ENCODE results near the gene MBNL1.

Gene MBNL1

DNA sequence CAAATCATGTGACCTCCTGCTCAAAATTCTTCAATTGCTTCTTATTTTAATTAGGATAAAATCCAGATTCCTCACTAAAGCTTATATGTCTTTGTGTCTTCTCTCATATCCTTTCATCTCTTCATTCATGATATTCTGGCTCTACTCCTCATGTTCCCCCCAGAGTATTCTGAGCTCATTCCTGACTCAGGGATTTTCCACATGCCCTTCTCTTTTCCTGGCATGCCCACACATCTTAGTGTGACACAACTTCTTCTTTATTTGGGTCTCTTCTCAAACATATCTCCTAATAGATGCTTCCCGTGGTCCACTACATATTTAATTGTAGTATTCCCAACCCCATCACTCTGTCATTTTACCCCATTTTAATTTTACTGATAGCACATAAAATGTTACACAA, 15.2 kb upstream of the MBNL1 start:
- Histone ChIP-seq H3K27me3 (replicated peaks; ENCODE audit: control insufficient read depth, insufficient read depth, low read length) (no peaks in the 10 kb centered on the region), H3K4me1 (ENCODE audit: control insufficient read depth, insufficient read depth, low read length) (peaks cover 9% of the 10 kb centered on the region), H3K4me3 (ENCODE audit: low read length) (no peak overlapping the region), H3K9me3 (ENCODE audit: control insufficient read depth, low read length) (no peaks in the 10 kb centered on the region), H3K9ac (ENCODE audit: low read length) (no peak overlapping the region), H3K36me3 (ENCODE audit: control insufficient read depth, insufficient read depth, low read length, severe bottlenecking) (no peaks in the 10 kb centered on the region)
- no peak for DNase-seq (ENCODE audit: low read depth)

DNA sequence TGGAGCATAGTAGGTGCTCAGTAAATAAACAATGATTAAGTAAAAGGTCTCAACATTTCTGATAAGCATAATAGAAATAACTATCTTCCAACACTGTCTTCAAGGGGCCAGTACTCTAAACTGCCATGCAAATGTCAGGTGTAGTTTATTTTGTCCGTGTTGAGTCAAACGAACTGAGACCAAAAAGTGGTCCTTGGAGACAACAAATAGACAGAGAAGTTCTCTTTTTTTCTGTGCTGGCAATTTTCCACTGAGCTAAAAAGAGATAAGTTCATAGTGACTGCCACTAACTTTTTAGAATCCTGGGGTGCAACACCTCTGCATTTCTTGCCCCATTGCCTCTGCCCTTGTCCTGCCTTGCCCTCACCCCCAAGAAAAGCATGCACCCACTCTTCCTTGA, 14.7 kb upstream of the MBNL1 start:
- DNase-seq (ENCODE audit: low read depth) = no peak
- H3K9me3 ChIP-seq (ENCODE audit: control insufficient read depth, low read length) = no peaks in the 10 kb centered on the region
- H3K4me1 ChIP-seq (ENCODE audit: control insufficient read depth, insufficient read depth, low read length) = peaks cover 14% of the 10 kb centered on the region
- H3K27me3 ChIP-seq (replicated peaks; ENCODE audit: control insufficient read depth, insufficient read depth, low read length) = no peaks in the 10 kb centered on the region
- H3K36me3 ChIP-seq (ENCODE audit: control insufficient read depth, insufficient read depth, low read length, severe bottlenecking) = no peaks in the 10 kb centered on the region
- H3K9ac ChIP-seq (ENCODE audit: low read length) = no peak overlapping the region
- no peak overlapping the region for H3K4me3 ChIP-seq (ENCODE audit: low read length)

DNA sequence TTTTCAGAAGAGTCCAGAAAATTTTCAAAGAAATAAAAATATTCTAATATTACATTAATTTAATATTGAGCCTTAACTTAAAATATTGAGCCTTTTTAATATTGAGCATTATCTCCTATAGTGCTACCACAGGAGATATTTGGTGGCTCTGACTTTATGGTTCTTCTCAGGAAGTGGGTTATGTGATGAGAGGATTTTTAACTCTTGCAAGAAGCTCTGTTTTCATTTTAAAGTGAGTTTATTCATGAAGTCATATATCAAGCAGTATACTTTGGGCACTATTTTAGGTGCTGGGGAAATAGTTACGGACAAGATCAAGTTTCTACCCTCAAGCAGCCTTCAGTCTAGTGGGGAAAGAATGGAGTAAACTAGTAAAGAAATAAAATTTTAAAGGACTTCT, 13.4 kb upstream of the MBNL1 start:
- Histone ChIP-seq H3K4me3 (ENCODE audit: low read length) (no peak overlapping the region), H3K4me1 (ENCODE audit: control insufficient read depth, insufficient read depth, low read length) (peaks cover 15% of the 10 kb centered on the region), H3K9ac (ENCODE audit: low read length) (no peak overlapping the region), H3K27me3 (replicated peaks; ENCODE audit: control insufficient read depth, insufficient read depth, low read length) (no peaks in the 10 kb centered on the region), H3K36me3 (ENCODE audit: control insufficient read depth, insufficient read depth, low read length, severe bottlenecking) (no peaks in the 10 kb centered on the region), H3K9me3 (ENCODE audit: control insufficient read depth, low read length) (no peaks in the 10 kb centered on the region)
- no peak for DNase-seq (ENCODE audit: low read depth)

DNA sequence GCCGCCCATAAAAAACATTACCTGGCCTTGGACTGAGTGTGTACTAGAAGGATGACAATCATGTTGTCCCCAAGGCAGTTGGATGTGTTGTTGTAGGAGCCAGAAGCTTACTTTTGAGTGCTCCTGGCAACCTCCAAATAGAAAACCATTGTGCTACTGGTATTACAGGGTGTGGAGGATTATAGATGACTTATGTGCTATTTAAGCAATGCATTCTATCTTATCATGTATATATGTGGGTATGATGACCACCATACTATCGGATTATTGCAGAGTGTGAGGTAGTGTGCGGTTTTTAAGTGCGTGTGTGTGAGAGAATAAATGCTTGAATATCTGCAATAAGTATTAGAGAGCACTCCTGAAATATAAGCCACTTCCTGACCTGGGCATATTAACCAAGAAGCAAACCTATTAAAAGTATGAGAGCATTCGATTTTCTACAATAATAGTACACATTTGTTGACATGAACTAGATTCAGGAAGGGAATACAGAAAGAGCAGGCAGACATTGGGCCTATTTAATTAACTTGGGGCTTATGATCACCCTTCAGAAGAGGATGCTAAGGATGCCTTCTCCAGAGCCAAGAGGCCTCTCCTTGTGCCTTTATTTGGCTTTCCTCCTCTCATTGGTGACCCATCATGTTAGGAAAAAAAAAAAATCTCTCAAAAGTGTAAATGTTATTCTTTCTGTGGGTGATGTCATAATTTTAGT, 11.7 kb upstream of the MBNL1 start:
- Histone ChIP-seq H3K4me1 (ENCODE audit: control insufficient read depth, insufficient read depth, low read length) (peaks cover 15% of the 10 kb centered on the region), H3K9ac (ENCODE audit: low read length) (no peak overlapping the region), H3K9me3 (ENCODE audit: control insufficient read depth, low read length) (no peaks in the 10 kb centered on the region), H3K27me3 (replicated peaks; ENCODE audit: control insufficient read depth, insufficient read depth, low read length) (no peaks in the 10 kb centered on the region), H3K36me3 (ENCODE audit: control insufficient read depth, insufficient read depth, low read length, severe bottlenecking) (no peaks in the 10 kb centered on the region), H3K4me3 (ENCODE audit: low read length) (no peak overlapping the region)
- peak; percentile 26 for DNase-seq (ENCODE audit: low read depth)

DNA sequence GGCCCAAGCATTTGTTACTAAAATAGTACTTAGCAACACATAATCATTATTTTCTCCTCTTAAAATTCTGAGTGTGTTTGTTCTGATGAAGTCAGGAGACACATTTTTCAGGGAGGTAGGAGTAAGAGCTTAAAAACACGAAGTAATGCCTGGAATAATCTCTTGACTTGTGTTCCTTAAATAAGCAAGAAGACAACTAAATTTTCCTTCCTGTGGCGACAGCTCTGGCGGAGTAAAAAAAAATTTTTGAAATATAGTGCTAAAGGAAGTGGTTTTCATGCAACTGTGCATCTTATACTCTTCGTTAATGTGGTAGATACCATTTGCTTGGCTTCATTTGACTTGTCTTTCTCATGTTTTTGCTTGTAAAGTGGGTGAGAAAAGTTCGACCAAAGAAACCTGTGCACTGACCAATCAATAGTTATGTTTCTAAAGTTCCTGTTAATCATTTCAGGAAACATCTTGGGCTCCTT, 11.1 kb upstream of the MBNL1 start:
- DNase-seq (ENCODE audit: low read depth) = no peak
- Histone ChIP-seq H3K9ac (ENCODE audit: low read length) (no peak overlapping the region), H3K27me3 (replicated peaks; ENCODE audit: control insufficient read depth, insufficient read depth, low read length) (no peaks in the 10 kb centered on the region), H3K9me3 (ENCODE audit: control insufficient read depth, low read length) (no peaks in the 10 kb centered on the region), H3K4me1 (ENCODE audit: control insufficient read depth, insufficient read depth, low read length) (peaks cover 15% of the 10 kb centered on the region), H3K36me3 (ENCODE audit: control insufficient read depth, insufficient read depth, low read length, severe bottlenecking) (no peaks in the 10 kb centered on the region), H3K4me3 (ENCODE audit: low read length) (no peak overlapping the region)

DNA sequence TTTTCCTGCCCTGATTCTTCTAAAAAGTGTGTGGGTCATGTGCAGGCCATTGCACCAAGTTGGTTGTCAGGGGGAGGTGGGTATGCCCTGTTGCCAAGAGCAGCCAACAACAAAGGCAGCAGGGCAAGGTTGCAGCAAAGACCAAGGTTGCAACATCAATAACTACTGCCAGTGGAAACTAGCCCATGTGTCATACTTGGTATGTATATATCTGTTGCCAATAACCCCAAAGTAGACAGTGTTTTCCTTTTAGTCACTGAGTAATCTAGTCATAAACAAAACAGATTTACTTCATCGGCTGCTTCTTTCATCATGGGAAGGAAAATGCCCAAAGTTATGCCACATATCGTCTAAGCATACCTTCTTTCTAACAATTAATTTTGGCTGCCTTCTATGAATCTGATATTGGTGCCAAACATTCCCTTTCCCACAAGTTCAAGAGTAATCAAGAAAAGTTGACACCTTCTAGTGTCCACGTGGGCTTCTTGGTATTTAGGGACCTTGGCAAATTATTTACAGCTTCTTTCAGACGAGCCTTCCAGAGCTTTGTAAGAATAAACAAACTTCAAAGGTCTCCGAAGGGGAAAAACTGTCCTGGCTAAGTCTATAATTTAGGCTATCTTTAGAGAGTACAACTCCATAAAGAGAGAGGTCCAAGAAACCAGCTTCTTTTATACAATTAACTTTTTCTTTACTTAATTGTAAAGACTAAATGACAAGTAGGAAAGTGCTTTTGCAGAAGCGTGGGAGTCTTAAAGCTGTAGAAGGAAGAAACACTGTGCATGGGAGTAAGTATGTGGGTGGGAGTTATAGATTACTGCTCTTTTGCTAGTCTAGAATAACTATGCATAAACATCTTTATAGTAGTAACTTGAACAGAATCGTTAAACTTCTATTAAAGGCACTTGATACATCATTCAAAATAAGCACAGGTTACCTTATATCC, 10.0 kb upstream of the MBNL1 start:
- peak; percentile 98 for DNase-seq (ENCODE audit: low read depth)

DNA sequence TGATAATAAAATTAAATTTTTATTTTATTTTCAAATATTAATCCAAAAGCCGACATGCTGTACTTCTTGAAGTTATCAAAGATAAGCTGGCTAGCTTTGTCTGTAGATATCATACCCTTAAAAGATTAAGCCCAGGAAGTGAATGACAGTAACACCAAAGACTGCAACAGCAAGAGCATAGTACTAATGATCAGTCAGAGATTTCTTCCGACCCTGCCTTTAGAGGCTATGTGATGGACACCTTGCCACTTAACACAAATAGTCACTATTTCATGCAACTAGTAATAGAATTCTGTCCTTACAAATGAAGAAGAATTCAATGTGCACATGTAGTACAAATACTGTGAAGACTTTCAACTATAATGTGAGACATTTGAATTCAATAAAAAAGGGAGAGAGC, 9.3 kb upstream of the MBNL1 start:
- H3K4me3 ChIP-seq (ENCODE audit: low read length) = no peak overlapping the region
- no peak for DNase-seq (ENCODE audit: low read depth)
- H3K9me3 ChIP-seq (ENCODE audit: control insufficient read depth, low read length) = no peaks in the 10 kb centered on the region
- H3K27me3 ChIP-seq (replicated peaks; ENCODE audit: control insufficient read depth, insufficient read depth, low read length) = no peaks in the 10 kb centered on the region
- no peaks in the 10 kb centered on the region for H3K36me3 ChIP-seq (ENCODE audit: control insufficient read depth, insufficient read depth, low read length, severe bottlenecking)
- H3K4me1 ChIP-seq (ENCODE audit: control insufficient read depth, insufficient read depth, low read length) = peaks cover 20% of the 10 kb centered on the region
- no peak overlapping the region for H3K9ac ChIP-seq (ENCODE audit: low read length)

More for the DNA sequence above, 10.0 kb upstream of the MBNL1 start:
- Histone ChIP-seq H3K27me3 (replicated peaks; ENCODE audit: control insufficient read depth, insufficient read depth, low read length) (no peaks in the 10 kb centered on the region), H3K9ac (ENCODE audit: low read length) (no peak overlapping the region), H3K4me3 (ENCODE audit: low read length) (peak overlapping the region; percentile 25), H3K9me3 (ENCODE audit: control insufficient read depth, low read length) (no peaks in the 10 kb centered on the region), H3K36me3 (ENCODE audit: control insufficient read depth, insufficient read depth, low read length, severe bottlenecking) (no peaks in the 10 kb centered on the region), H3K4me1 (ENCODE audit: control insufficient read depth, insufficient read depth, low read length) (peaks cover 15% of the 10 kb centered on the region)

DNA sequence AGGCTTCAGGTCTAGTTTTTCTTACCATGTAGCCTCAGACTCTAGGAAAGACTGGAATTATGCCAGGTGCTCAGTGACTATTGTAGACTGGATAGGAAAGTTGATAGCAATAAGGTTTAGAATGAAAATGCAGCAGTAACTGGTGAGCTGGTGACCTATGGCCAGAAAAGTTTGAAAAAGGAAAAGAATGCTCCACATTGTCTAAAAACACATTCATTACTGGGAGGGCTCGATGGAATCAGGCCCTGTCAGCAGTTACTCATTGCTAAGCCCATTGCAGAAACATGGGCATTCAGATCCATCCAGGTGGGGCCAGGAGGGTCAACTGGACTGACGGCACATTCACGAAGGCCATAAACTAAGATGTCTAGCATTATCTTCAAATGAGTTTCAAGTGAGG, 8.7 kb upstream of the MBNL1 start:
- no peaks in the 10 kb centered on the region for H3K9me3 ChIP-seq (ENCODE audit: control insufficient read depth, low read length)
- H3K4me1 ChIP-seq (ENCODE audit: control insufficient read depth, insufficient read depth, low read length) = peaks cover 22% of the 10 kb centered on the region
- no peak overlapping the region for H3K9ac ChIP-seq (ENCODE audit: low read length)
- H3K4me3 ChIP-seq (ENCODE audit: low read length) = no peak overlapping the region
- peak; percentile 27 for DNase-seq (ENCODE audit: low read depth)
- H3K36me3 ChIP-seq (ENCODE audit: control insufficient read depth, insufficient read depth, low read length, severe bottlenecking) = no peaks in the 10 kb centered on the region
- no peaks in the 10 kb centered on the region for H3K27me3 ChIP-seq (replicated peaks; ENCODE audit: control insufficient read depth, insufficient read depth, low read length)

DNA sequence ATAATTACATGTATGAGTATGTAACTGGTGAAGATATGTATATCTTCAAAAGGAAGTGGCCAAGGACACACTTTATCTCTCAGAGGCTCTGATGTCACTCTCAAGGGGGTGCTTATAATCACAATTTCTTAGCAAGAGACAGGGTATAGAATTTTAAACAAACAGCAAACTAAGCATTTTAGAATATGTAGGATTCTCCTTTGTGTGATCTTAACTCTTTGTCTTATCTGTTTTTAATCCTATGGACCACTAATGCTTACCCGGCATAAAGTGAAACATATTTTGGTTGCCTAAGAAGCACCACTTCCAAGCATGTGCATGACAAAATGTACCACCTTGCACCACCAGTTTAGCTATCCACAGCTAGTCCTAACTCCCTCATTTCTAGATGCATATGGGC, 8.2 kb upstream of the MBNL1 start:
- H3K4me1 ChIP-seq (ENCODE audit: control insufficient read depth, insufficient read depth, low read length) = peaks cover 23% of the 10 kb centered on the region
- H3K9me3 ChIP-seq (ENCODE audit: control insufficient read depth, low read length) = no peaks in the 10 kb centered on the region
- H3K9ac ChIP-seq (ENCODE audit: low read length) = no peak overlapping the region
- H3K27me3 ChIP-seq (replicated peaks; ENCODE audit: control insufficient read depth, insufficient read depth, low read length) = no peaks in the 10 kb centered on the region
- no peak for DNase-seq (ENCODE audit: low read depth)
- H3K4me3 ChIP-seq (ENCODE audit: low read length) = no peak overlapping the region
- H3K36me3 ChIP-seq (ENCODE audit: control insufficient read depth, insufficient read depth, low read length, severe bottlenecking) = no peaks in the 10 kb centered on the region

DNA sequence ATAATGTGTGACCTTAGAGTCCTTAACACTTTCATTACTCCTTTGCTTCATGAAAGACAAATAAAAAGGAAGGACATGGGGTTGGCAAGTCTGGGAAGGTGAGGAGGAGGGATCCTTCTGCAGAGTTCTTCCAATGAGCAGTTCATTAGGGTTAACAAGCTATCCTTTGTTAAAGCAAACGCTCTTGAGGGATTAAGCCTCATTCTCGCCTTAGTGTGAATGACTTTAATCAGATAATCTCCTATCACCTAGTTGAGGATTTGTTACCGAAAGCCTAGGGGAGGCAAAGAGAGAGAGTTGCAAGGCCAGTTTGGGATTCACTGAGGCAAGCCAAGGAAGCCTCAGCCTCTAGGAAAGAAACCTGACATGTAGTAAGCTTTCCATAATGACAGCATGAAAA, 7.4 kb upstream of the MBNL1 start:
- Histone ChIP-seq H3K4me3 (ENCODE audit: low read length) (no peak overlapping the region), H3K36me3 (ENCODE audit: control insufficient read depth, insufficient read depth, low read length, severe bottlenecking) (no peaks in the 10 kb centered on the region), H3K9ac (ENCODE audit: low read length) (no peak overlapping the region), H3K9me3 (ENCODE audit: control insufficient read depth, low read length) (no peaks in the 10 kb centered on the region), H3K4me1 (ENCODE audit: control insufficient read depth, insufficient read depth, low read length) (peaks cover 31% of the 10 kb centered on the region), H3K27me3 (replicated peaks; ENCODE audit: control insufficient read depth, insufficient read depth, low read length) (no peaks in the 10 kb centered on the region)
- DNase-seq (ENCODE audit: low read depth) = no peak

DNA sequence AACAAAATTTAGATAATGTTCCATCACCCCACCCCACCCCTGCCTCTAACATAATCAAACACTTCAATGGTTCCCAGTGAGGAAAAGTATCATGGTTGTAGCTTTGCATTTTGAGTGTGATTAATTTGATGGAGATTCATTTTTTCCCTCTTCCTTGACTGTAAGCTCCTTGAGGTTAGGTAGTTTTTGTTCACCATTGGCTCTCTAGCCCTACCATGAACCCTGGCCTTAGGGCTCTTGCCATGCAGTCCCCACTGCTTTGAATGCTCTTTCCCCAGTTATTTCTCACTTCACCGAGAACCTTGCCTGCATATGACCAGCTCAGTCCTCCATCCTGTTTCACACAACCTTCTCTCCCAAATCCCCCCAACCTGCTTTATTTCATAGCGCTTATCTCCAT, 5.0 kb upstream of the MBNL1 start:
- Histone ChIP-seq H3K36me3 (ENCODE audit: control insufficient read depth, insufficient read depth, low read length, severe bottlenecking) (no peaks in the 10 kb centered on the region), H3K27me3 (replicated peaks; ENCODE audit: control insufficient read depth, insufficient read depth, low read length) (no peaks in the 10 kb centered on the region), H3K9ac (ENCODE audit: low read length) (no peak overlapping the region), H3K9me3 (ENCODE audit: control insufficient read depth, low read length) (no peaks in the 10 kb centered on the region), H3K4me1 (ENCODE audit: control insufficient read depth, insufficient read depth, low read length) (peaks cover 39% of the 10 kb centered on the region), H3K4me3 (ENCODE audit: low read length) (no peak overlapping the region)
- no peak for DNase-seq (ENCODE audit: low read depth)

Measured in adipocyte (in vitro differentiated cells).